ENCODE measurements around the gene SMARCC2. TPM values are rescaled to one million over a fixed set of nuclear protein-coding genes. Genes with fewer than 3 reads are reported as not detected.

The SMARCC2 gene
- total and polyA plus RNA-seq, 8 donors, result 84.3 to 139 (median 118) TPM

- H3K27ac ChIP-seq, result peak overlapping the region in 1 of 2 donors; percentile 80
- intact Hi-C loops (cut with DNase I), result no loop called here
- DNase-seq, result peak in 1 of 4 donors; percentile 27
These were observed 35.7 kb upstream of the SMARCC2 start for GRCh38 chr12:56224954-56225353.

DNA sequence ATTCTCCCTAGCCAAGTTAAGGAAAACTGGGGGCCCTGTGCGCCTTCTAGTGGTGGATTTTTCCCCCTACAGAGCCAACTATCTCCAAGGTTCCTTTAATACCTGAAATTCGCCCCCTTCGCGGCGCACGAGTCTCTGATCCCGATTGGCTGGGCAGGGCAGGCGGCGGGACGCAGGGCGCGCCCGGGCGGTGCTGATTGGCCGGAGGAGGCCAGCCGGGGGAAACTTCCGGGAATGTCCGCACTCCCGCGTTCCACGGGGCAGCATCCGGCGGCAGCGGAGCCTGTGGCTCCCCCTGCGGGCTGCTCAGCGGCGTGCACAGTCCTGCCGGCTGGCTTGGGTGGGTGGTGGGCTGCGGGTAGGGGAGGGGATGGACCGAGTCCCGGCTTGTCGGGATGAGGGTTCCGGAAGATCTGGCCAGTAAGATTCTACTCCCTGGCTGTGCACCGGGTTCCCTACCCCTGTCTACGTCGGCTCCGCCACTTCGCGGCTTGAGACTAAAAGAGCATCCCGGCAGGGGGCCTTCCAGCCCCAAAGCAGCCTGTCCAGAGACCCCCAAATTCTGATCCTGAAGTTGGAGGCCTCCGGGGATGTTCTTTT, 34.9 kb upstream of the SMARCC2 start, which contains the start of gene NABP2:
TSS of gene NABP2 (plus strand) at position 241 of the 600 bp plus-strand sequence. CDS start 515 bp downstream, outside the sequence.
- TF ChIP-seq CTCF (IDR thresholded peaks at IDR 0.05), result peak; percentile 89 to 92
- intact Hi-C loops (cut with DNase I), result no loop called here
- peak within 1 kb of the TSS; percentile 80 to 82 for H3K27ac ChIP-seq
- H3K4me3 ChIP-seq, result peak within 1 kb of the TSS; percentile 64 to 65
- peaks cover 0 to 11% of the 10 kb centered on the region in 2 donors for H3K36me3 ChIP-seq
- ATAC-seq (peak; percentile 85), DNase-seq (peak; percentile 95 to 98 (median 98))
- no peaks in the 10 kb centered on the region for H3K27me3 ChIP-seq
- peaks cover 14 to 43% of the 10 kb centered on the region in 2 donors for H3K4me1 ChIP-seq
- H3K9me3 ChIP-seq, result no peaks in the 10 kb centered on the region

More at GRCh38 chr12:56224954-56225353, 35.7 kb upstream of the SMARCC2 start:
- no peak for TF ChIP-seq CTCF (IDR thresholded peaks at IDR 0.05)
- Histone ChIP-seq H3K4me1 (peaks cover 14 to 37% of the 10 kb centered on the region in 2 donors), H3K27me3 (no peaks in the 10 kb centered on the region), H3K9me3 (no peaks in the 10 kb centered on the region), H3K4me3 (peak overlapping the region; percentile 64 to 65), H3K36me3 (peaks cover 0 to 13% of the 10 kb centered on the region in 2 donors)
- ATAC-seq, result no peak

DNA sequence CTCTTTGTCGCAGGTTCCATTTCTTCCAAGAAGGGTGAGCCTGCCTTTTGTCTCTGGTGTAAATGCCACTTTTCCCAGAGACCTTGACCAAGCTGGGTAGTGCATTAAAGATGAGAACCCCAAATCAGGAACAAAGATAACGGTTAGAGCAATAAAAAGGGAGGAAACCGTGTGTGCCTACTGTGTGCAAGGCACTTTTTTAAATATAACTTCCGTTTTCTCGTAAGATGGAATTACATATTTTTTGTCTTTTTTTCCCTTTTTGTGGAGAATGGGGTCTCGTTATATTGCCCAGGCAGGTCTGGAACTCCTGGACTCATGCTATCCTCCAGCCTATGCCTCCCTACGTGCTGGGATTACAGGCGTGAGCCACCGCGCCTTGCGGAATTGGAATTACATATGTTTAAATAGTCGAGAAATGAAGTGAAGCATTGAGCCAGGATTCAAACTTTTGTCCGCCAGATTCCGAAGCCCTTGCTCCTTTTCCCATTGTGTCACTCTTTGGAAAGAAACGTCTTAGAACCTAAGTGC, 34.4 kb upstream of the SMARCC2 start:
- peak overlapping the region; percentile 80 to 82 for H3K27ac ChIP-seq
- DNase-seq (no peak), ATAC-seq (no peak)
- H3K4me3 ChIP-seq, result peak overlapping the region; percentile 64 to 65
- no peaks in the 10 kb centered on the region for H3K27me3 ChIP-seq
- no peaks in the 10 kb centered on the region for H3K9me3 ChIP-seq
- H3K4me1 ChIP-seq, result peaks cover 14 to 47% of the 10 kb centered on the region in 2 donors
- TF ChIP-seq CTCF (IDR thresholded peaks at IDR 0.05), result no peak
- peaks cover 0 to 5% of the 10 kb centered on the region in 2 donors for H3K36me3 ChIP-seq
- intact Hi-C loops (cut with DNase I), result no loop called here

- peaks cover 14 to 52% of the 10 kb centered on the region in 2 donors for H3K4me1 ChIP-seq
These were observed 33.2 kb upstream of the SMARCC2 start for GRCh38 chr12:56222531-56222895.

More at GRCh38 chr12:56222531-56222895, 33.2 kb upstream of the SMARCC2 start:
- no peaks in the 10 kb centered on the region for H3K9me3 ChIP-seq
- peak overlapping the region; percentile 96 to 99 for H3K27ac ChIP-seq
- no peak for TF ChIP-seq CTCF (IDR thresholded peaks at IDR 0.05)
- ATAC-seq (no peak), DNase-seq (no peak)
- intact Hi-C loops (cut with DNase I), result no loop called here
- peak overlapping the region; percentile 74 to 77 for H3K4me3 ChIP-seq
- H3K27me3 ChIP-seq, result no peaks in the 10 kb centered on the region
- peaks cover 0 to 2% of the 10 kb centered on the region in 2 donors for H3K36me3 ChIP-seq
